Adrenal gland (tissue), 12 donors: ENCODE data around the gene TNS1. TPM values are rescaled to one million over a fixed set of nuclear protein-coding genes. Genes with fewer than 3 reads are reported as not detected.

Source experiments
- DNase-seq, 7 donors: peaks; one replicate each; pipeline ENCODE4 v3.0.0-alpha.2; 2019 to 2020
- H3K27ac ChIP-seq, 5 donors: fragments of 200-600 bp; sonication (generic) in 4 of 5; 1 replicate in 3 of 5; 2 replicates in 2 of 5; pipeline versions ENCODE4 v1.5.1 to v1.8.0; 2016 to 2020; ENCODE audit warnings: mild to moderate bottlenecking in 1 of 5
- H3K27me3 ChIP-seq: fragments of 200-600 bp; 2 replicates; pipeline ENCODE4 v1.8.0; 2021
- H3K36me3 ChIP-seq, 2 donors: fragments of 200-600 bp; replicated peaks in 1 of 2; 1 replicate in 1 of 2; 2 replicates in 1 of 2; pipeline versions ENCODE4 v1.5.1 to v1.8.0; 2018 to 2022
- H3K4me1 ChIP-seq, 2 donors: fragments of 200-600 bp; replicated peaks in 1 of 2; 1 replicate in 1 of 2; 2 replicates in 1 of 2; pipeline versions ENCODE4 v1.5.1 to v1.8.0; 2018 to 2021
- H3K4me3 ChIP-seq, 4 donors: fragments of 200-600 bp; sonication (generic) in 3 of 4; one replicate each; pipeline ENCODE4 v1.5.1; 2016 to 2018
- H3K9me3 ChIP-seq, 3 donors: fragments of 200-600 bp; sonication (generic) in 1 of 3; replicated peaks in 1 of 3; 1 replicate in 2 of 3; 2 replicates in 1 of 3; pipeline versions ENCODE4 v1.5.1 to v1.8.0; 2016 to 2021
- POLR2A ChIP-seq, 2 donors: fragments of 450-650 bp; IDR thresholded peaks; one replicate each; pipeline ENCODE4 v1.6.1; 2017; ENCODE audit warnings: antibody characterized with exemption in 2 of 2, mild to moderate bottlenecking in 2 of 2, moderate library complexity in 1 of 2
- WGBS, 4 donors: extraction: QIAGEN DNeasy Blood & Tissue Kit in 2 of 4; methylation state at CpG; one replicate each; pipeline versions ENCODE4 v1.1.5 to v1.1.7; 2013 to 2017; 5-methylcytosine and 5-hydroxymethylcytosine counted together
- intact Hi-C, 2 donors: fragments of 100-400 bp; cut with DNase I; formaldehyde crosslinking; loops; one replicate each; pipeline versions ENCODE4 v1.14.1 to v1.15.0; 2022 to 2023
- polyA plus RNA-seq, 3 donors: library from polyadenylated mRNA; stranded (reverse); fragments of 200-250 nt in 2 of 3; fragments of 350-450 nt in 1 of 3; fragmentation: Illumina TruSeq in 1 of 3; extraction: RNeasy Lipid Tissue Mini Kit (QIAGEN cat#74804) in 1 of 3; gene quantifications; one replicate each; pipeline ENCODE4 v1.2.3, GENCODE V29; 2013 to 2014
- total RNA-seq, 9 donors: library from RNA; depleted of rRNA in 4 of 9; stranded (reverse); fragments of >200 nt in 4 of 9; fragments of 120-200 nt in 1 of 9; fragmentation: NEBNext Ultra II Directional in 1 of 9; extraction: Animal tissue kit (Norgen Biotek cat#: 25700) in 1 of 9; gene quantifications; one replicate each; pipeline versions ENCODE4 v1.1.0 to v1.2.4, GENCODE V29; 2013 to 2023
- TF ChIP-seq, protein P1 (sequence below), 6 experiments: fragments of 450-650 bp in 4 of 6; fragments of 200-600 bp in 2 of 6; sonication (generic) in 1 of 6; IDR thresholded peaks; 1 replicate in 5 of 6; 2 replicates in 1 of 6; pipeline versions ENCODE4 v1.5.1 to v1.8.0; 2016 to 2021; ENCODE audit warnings: antibody characterized with exemption in 6 of 6, mild to moderate bottlenecking in 2 of 6, moderate library complexity in 1 of 6
- donor health status: healthy with polysubstance abuse.
- donor health status: Bipolar disorder and iron deficiency.
- donor health status: DM: yes; HTN: yes; CAD: no.
- donor health status: DM: no; HTN: no; CAD: no.
- donor health status: DM: no; HTN: no; CAD: no.
- donor health status: DM: yes; HTN: yes; CAD: no.

Gene TNS1
- total and polyA plus RNA-seq, 12 donors = 34.1 to 341 (median 252) TPM

DNA sequence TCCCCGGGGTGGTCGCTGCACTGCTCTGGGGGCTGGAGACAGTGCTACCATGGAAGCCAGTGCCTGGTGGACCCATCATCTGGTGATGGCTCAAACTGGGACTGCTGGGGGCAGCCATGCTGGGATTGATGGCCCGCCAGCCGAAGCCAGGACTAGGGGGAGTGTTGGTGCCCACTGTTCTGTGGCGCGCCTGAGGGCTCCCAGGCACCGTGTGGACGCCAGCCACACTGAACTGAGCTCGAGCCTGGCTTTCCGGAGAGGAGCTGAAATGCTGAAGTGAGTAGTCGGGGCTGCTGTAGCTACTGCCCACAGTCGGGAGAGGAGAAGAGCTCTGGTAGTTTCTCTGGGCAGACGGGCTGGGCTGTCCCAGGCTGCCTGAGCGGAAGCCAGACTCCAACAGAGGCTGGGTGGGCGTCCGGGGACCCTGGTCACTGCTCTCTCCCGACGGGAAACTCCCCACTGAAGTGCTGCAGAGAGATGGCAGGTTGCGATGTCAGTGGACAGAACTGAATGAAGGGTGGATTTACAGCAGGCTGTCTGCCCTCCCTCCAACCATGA lies 184.4 kb downstream of the TNS1 start:
- Histone ChIP-seq H3K27ac (peak overlapping the region in 2 of 5 donors; percentile 44 to 90), H3K9me3 (no peaks in the 10 kb centered on the region), H3K4me1 (peaks cover 10 to 46% of the 10 kb centered on the region in 2 donors), H3K4me3 (no peak overlapping the region), H3K27me3 (no peaks in the 10 kb centered on the region), H3K36me3 (peaks cover 0 to 85% of the 10 kb centered on the region in 2 donors)
- intact Hi-C loops = no loop called here
- no peak for DNase-seq
- 82 to 94% (median 88%) methylated on average over 5 to 19 of the region's 19 CpGs for WGBS, 4 donors
- TF ChIP-seq, protein P1, sequence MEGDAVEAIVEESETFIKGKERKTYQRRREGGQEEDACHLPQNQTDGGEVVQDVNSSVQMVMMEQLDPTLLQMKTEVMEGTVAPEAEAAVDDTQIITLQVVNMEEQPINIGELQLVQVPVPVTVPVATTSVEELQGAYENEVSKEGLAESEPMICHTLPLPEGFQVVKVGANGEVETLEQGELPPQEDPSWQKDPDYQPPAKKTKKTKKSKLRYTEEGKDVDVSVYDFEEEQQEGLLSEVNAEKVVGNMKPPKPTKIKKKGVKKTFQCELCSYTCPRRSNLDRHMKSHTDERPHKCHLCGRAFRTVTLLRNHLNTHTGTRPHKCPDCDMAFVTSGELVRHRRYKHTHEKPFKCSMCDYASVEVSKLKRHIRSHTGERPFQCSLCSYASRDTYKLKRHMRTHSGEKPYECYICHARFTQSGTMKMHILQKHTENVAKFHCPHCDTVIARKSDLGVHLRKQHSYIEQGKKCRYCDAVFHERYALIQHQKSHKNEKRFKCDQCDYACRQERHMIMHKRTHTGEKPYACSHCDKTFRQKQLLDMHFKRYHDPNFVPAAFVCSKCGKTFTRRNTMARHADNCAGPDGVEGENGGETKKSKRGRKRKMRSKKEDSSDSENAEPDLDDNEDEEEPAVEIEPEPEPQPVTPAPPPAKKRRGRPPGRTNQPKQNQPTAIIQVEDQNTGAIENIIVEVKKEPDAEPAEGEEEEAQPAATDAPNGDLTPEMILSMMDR (IDR thresholded peaks at IDR 0.05) = no peak
- no peak for TF ChIP-seq POLR2A (IDR thresholded peaks at IDR 0.05)

DNA sequence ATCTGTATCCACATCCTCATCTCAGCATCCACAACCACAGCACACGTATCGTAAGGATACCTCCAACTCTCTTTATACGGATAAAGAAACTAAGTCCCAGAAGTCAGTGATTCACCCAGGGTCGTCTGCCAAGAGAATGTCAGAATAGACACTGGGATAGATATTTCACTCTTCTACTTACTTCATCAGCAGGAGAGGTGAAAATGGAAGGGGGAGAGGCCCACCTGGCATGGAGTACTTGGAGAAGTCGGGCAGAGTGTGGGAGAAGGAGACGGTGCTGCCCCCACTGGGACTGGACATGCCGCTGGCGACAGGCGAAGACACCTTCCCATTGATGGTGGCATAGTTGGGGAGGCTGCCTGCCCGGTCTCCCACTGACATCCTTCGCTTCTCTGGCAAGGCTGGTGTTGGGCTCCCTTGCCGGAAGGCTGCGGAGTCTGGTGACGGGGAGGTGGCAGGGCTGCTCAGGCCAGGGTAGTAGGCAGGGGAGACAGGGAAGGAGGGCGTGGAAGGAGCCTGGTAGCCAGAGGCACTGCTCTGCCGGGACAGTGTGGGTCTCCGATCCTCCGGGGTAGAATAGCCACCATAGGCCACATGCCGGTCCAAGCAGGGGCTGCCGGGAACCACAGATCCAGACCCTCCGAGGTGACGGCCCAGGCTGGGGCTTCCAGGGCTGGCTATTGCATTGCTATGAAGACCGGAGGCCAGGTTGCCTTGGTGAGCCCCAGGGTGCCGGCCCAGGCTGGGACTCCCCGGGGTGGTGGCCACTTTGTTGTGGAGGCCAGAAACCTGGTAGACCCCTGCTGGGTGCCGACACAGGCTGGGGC lies 185.1 kb downstream of the TNS1 start:
- Histone ChIP-seq H3K4me3 (no peak overlapping the region), H3K27ac (peak overlapping the region in 3 of 5 donors; percentile 43 to 90 (median 44)), H3K27me3 (no peaks in the 10 kb centered on the region), H3K4me1 (peaks cover 10 to 39% of the 10 kb centered on the region in 2 donors), H3K36me3 (peaks cover 0 to 92% of the 10 kb centered on the region in 2 donors), H3K9me3 (no peaks in the 10 kb centered on the region)
- DNase-seq = peak in 1 of 7 donors; percentile 25
- TF ChIP-seq, protein P1 (IDR thresholded peaks at IDR 0.05) = no peak
- TF ChIP-seq POLR2A (IDR thresholded peaks at IDR 0.05) = no peak
- WGBS, 4 donors = 78 to 86% (median 85%) methylated on average over 17 to 26 of the region's 26 CpGs
- intact Hi-C loops = no loop called here

DNA sequence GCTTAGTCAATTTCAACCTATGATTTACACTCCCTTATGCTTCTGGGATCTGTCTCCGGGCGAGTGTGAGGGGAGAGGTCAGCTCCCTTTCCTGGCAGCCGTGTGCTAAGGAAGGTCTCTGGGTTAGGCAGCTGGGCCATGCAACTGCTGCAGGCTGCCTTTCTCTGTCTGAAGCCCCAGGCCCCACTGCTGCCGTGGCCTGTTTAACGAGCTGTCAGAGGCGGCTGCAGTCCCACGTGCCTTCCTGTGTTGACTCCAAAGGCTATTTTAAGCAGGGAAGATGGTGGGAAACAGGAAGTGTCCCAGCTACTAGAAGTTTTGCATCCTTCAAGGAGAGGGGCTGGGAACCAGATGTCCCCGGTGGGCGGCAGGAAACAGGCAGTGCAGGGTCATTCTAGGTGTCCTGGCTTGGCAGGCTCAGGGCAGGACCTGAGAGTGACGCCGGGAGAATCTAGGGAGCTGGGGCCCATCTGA lies 186.4 kb downstream of the TNS1 start:
- no peaks in the 10 kb centered on the region for H3K27me3 ChIP-seq
- peak overlapping the region in 4 of 5 donors; percentile 43 to 90 (median 61) for H3K27ac ChIP-seq
- H3K9me3 ChIP-seq = no peaks in the 10 kb centered on the region
- H3K4me1 ChIP-seq = peaks cover 10 to 31% of the 10 kb centered on the region in 2 donors
- H3K4me3 ChIP-seq = no peak overlapping the region
- H3K36me3 ChIP-seq = peaks cover 0 to 97% of the 10 kb centered on the region in 2 donors
- TF ChIP-seq, protein P1 (IDR thresholded peaks at IDR 0.05) = no peak
- peak in 5 of 7 donors; percentile 51 to 84 (median 63) for DNase-seq
- intact Hi-C loops = no loop called here
- 15 to 46% (median 21%) methylated on average over 6 to 11 of the region's 11 CpGs for WGBS, 4 donors

DNA sequence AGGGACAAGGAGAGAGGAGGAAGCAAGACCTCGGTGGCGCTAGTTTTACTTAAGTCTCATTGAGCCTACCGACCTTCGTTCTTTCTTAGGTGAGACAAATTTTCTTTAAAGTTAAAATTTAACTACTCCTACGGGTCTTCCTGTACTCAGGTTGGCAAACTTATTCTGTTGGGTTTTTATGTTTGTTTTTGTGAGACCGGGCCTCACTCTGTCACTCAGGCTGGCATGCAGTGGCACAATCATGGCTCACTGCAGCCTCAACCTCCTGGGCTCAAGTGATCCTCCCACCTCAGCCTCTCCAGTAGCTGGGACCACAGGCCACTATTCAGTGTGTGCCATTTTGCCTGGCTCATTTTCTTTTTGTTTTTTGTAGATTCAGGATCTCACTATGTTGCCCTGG lies 189.0 kb downstream of the TNS1 start:
- H3K27ac ChIP-seq = peak overlapping the region in 1 of 5 donors; percentile 17
- DNase-seq = no peak
- no peaks in the 10 kb centered on the region for H3K27me3 ChIP-seq
- H3K9me3 ChIP-seq = no peaks in the 10 kb centered on the region
- H3K4me1 ChIP-seq = peaks cover 10 to 31% of the 10 kb centered on the region in 2 donors
- peaks cover 0 to 96% of the 10 kb centered on the region in 2 donors for H3K36me3 ChIP-seq
- no peak overlapping the region for H3K4me3 ChIP-seq
- intact Hi-C loops = no loop called here
- WGBS, 4 donors = 89 to 94% (median 93%) methylated on average over 6 of the region's 6 CpGs
- TF ChIP-seq, protein P1 (IDR thresholded peaks at IDR 0.05) = no peak
- no peak for TF ChIP-seq POLR2A (IDR thresholded peaks at IDR 0.05)
